Activated naive CD8-positive, alpha-beta T cell treated with anti-CD3 and anti-CD28 coated beads, Interleukin-2, amount 50 U/mL, for 24 hours (primary cell): ENCODE results near the gene NUTF2.

Experiments used
- ATAC-seq: fragments of 150-1000 bp; cut with Tn5 transposase; one replicate; pipeline ENCODE4 v1.10.0; 2021
- DNase-seq: peaks from one replicate; pipeline ENCODE4 v3.0.0; 2021
- H3K27ac Mint-ChIP-seq: one replicate; pipeline ENCODE4 v1.8.0; 2021; ENCODE audit warnings: mild to moderate bottlenecking, mixed read lengths
- H3K27me3 Mint-ChIP-seq: one replicate; pipeline ENCODE4 v1.8.0; 2021; ENCODE audit warnings: mixed read lengths
- H3K36me3 Mint-ChIP-seq: one replicate; pipeline ENCODE4 v1.8.0; 2021; ENCODE audit warnings: low read depth, mixed read lengths
- H3K4me1 Mint-ChIP-seq: one replicate; pipeline ENCODE4 v1.8.0; 2021; ENCODE audit warnings: mixed read lengths
- H3K4me3 Mint-ChIP-seq: one replicate; pipeline ENCODE4 v1.8.0; 2021; ENCODE audit warnings: mild to moderate bottlenecking, moderate library complexity, mixed read lengths
- H3K9me3 Mint-ChIP-seq: one replicate; pipeline ENCODE4 v1.8.0; 2021; ENCODE audit warnings: mixed read lengths

NUTF2 gene

GRCh38 chr16:67864594-67864993, 17.9 kb downstream of the NUTF2 start:
- Mint-ChIP-seq H3K4me1 (peaks cover 6% of the 10 kb centered on the region), H3K36me3 (peaks cover 30% of the 10 kb centered on the region), H3K9me3 (no peaks in the 10 kb centered on the region), H3K4me3 (no peak overlapping the region), H3K27me3 (no peaks in the 10 kb centered on the region), H3K27ac (no peak overlapping the region)
- no peak for ATAC-seq
- no peak for DNase-seq

- Mint-ChIP-seq H3K4me1 (peaks cover 6% of the 10 kb centered on the region), H3K4me3 (no peak overlapping the region), H3K9me3 (no peaks in the 10 kb centered on the region), H3K36me3 (peaks cover 32% of the 10 kb centered on the region), H3K27ac (peak overlapping the region; percentile 52), H3K27me3 (no peaks in the 10 kb centered on the region)
- DNase-seq (no peak), ATAC-seq (no peak)
These were observed 18.6 kb downstream of the NUTF2 start for GRCh38 chr16:67865318-67865717.

DNA sequence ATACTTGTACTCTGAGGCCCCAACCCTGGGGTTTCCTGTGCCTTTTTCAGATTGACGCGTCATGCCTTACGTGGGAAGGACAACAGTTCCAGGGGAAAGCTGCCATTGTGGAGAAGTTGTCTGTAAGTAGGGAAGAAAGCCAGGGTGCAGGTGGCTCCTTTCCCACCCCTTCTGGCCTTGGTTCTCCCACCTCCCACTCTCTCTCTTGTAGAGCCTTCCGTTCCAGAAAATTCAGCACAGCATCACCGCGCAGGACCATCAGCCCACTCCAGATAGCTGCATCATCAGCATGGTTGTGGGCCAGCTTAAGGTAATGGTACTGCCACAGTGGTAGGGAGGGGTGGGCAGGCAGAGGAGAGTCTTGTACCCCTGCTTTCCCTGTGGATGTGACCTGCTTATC, 21.6 kb downstream of the NUTF2 start:
- no peak for DNase-seq

DNA sequence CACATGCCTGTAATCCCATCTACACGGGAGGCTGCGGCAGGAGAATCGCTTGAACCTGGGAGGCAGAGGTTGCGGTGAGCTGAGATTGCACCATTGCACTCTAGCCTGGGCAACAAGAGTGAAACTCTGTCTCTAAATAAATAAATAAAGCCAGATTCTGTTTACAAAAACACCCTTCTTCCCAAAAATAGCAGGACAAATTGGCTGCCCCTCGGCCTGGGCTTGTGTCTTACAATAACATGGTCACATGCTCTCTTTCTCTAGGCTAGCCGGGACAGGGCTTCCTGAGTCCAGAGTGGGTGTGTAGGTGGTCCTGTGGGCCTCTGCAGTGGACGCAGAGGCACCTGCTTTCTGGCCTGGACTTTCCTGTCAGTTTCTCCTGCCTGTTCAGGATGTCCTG, 22.9 kb downstream of the NUTF2 start:
- no peak overlapping the region for H3K4me3 Mint-ChIP-seq
- DNase-seq (no peak), ATAC-seq (no peak)
- no peaks in the 10 kb centered on the region for H3K27me3 Mint-ChIP-seq
- no peaks in the 10 kb centered on the region for H3K9me3 Mint-ChIP-seq
- no peak overlapping the region for H3K27ac Mint-ChIP-seq
- peaks cover 17% of the 10 kb centered on the region for H3K4me1 Mint-ChIP-seq
- peaks cover 24% of the 10 kb centered on the region for H3K36me3 Mint-ChIP-seq

More for the DNA sequence above, 21.6 kb downstream of the NUTF2 start:
- no peaks in the 10 kb centered on the region for H3K27me3 Mint-ChIP-seq
- ATAC-seq, result no peak
- H3K4me1 Mint-ChIP-seq, result peaks cover 7% of the 10 kb centered on the region
- no peaks in the 10 kb centered on the region for H3K9me3 Mint-ChIP-seq
- H3K36me3 Mint-ChIP-seq, result peaks cover 25% of the 10 kb centered on the region
- H3K4me3 Mint-ChIP-seq, result no peak overlapping the region
- H3K27ac Mint-ChIP-seq, result no peak overlapping the region

DNA sequence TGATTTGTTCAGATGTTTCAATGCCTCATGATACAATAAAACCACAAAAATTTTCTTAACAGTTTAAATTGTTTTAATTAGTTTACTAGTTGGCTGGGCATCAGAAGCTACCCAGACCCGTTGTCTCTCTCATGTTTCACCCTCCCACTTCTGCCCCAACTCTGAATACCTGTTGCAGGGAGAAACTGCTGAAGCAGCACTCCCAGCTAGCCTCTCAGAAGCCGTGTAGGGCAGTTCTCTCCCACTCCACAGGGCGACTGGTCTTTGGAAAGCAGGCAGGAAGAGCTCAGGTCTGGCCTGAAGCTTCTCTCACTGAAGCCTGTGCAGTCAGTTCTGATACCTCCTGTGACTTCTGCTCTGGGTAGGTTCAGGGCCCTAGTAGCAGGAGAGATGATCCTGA, 24.5 kb downstream of the NUTF2 start:
- ATAC-seq, result no peak
- DNase-seq, result no peak
- Mint-ChIP-seq H3K9me3 (no peaks in the 10 kb centered on the region), H3K4me3 (no peak overlapping the region), H3K27ac (no peak overlapping the region), H3K4me1 (peaks cover 25% of the 10 kb centered on the region), H3K27me3 (no peaks in the 10 kb centered on the region), H3K36me3 (peaks cover 14% of the 10 kb centered on the region)

GRCh38 chr16:67872131-67872630, 25.4 kb downstream of the NUTF2 start:
- peaks cover 25% of the 10 kb centered on the region for H3K4me1 Mint-ChIP-seq
- ATAC-seq (no peak), DNase-seq (no peak)
- peaks cover 11% of the 10 kb centered on the region for H3K36me3 Mint-ChIP-seq
- no peaks in the 10 kb centered on the region for H3K27me3 Mint-ChIP-seq
- H3K9me3 Mint-ChIP-seq, result no peaks in the 10 kb centered on the region
- H3K27ac Mint-ChIP-seq, result peak overlapping the region; percentile 72
- H3K4me3 Mint-ChIP-seq, result peak overlapping the region; percentile 83

DNA sequence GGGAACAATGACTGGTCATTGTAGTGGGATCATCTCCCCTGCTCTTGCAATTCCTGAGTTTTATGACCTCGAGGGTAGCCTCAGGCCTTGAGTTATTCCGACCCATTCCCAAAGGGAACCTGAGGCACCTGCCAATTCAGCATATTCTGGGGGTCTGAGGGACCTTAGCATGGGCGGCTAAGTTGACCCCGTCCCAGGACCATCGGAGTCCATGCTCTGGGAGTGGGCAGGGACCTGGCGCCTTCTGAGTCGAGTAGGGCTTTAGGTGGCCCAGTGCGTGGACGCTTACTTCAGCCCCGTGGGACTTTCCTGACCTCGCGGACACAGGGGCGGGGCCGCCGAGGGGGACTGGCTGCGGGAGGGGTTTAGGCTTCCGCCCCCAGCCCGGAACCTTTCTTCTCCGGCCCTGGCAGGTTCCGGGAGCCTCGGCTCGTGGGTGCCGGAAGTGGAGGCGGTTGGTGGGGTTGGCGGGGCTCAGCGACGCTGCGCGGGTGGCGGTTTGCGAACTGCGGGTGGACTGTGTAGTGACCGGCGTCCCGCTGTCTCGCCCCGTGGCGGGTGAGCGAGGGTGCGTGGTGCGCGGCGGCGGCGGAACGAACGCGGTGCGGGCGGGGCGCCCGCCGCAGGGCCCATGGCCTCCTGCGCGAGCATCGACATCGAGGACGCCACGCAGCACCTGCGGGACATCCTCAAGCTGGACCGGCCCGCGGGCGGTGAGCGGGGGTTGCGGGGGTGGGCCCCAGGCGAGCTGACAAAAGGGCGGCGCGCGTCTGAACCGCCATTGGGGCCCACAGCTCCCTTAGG, 26.1 kb downstream of the NUTF2 start, which contains the start of gene EDC4:
EDC4 (plus strand) TSS at position 422 of the 804 bp plus-strand sequence; CDS start at position 632, 210 bp downstream.
- peak; percentile 91 for ATAC-seq
- Mint-ChIP-seq H3K4me3 (peak within 1 kb of the TSS; percentile 83), H3K36me3 (peaks cover 16% of the 10 kb centered on the region), H3K27me3 (no peaks in the 10 kb centered on the region), H3K27ac (peak within 1 kb of the TSS; percentile 87), H3K9me3 (no peaks in the 10 kb centered on the region), H3K4me1 (peaks cover 25% of the 10 kb centered on the region)
- peak; percentile 92 for DNase-seq

DNA sequence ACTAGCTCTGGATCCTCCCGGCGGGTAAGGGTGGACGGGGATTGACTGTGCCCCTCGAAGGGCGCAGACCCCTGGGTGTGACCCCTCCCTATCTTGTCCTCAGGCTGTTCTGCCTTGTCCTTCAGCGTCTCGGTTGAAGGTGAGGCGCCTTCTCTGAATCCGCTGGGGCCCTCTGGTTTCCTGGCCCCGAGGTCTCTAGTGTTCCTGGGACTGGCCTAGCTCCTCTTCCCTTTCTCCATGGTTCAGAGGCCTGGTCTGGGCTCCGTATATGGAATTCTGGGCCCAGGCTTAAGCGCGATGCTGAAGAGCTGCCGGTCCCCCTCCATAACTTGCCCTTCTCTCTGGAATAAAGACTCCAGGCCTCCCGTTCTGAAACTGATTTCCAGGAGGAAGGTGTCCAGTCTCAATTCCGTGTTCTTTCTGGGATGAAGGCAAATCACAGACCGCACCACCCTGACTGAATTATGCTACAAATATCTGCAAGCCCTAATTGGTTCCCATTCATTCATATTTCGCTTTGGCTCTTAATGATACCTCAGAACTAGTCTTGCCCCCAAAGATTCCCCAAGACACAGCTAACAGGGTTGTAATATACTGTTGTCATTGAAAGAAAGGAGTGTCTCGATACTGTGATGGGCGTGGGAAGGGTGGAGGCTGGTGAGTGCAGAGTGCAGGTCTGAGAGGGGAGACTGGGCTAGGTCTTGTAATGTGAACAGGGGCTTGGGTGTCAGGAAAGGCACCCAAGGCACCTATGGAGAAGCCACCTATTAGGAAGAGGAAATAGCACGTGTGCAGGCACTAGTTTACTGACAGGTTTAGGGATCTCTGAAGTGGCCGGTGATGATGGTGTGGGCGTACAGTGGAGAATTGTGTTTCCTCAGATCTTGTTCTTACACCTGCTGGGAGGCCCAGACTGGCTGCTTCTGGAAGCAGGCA, 27.0 kb downstream of the NUTF2 start:
- H3K9me3 Mint-ChIP-seq, result no peaks in the 10 kb centered on the region
- H3K27ac Mint-ChIP-seq, result peak overlapping the region; percentile 87
- peak; percentile 8 for DNase-seq
- no peak for ATAC-seq
- no peaks in the 10 kb centered on the region for H3K27me3 Mint-ChIP-seq
- peaks cover 25% of the 10 kb centered on the region for H3K4me1 Mint-ChIP-seq
- peak overlapping the region; percentile 83 for H3K4me3 Mint-ChIP-seq
- H3K36me3 Mint-ChIP-seq, result peaks cover 20% of the 10 kb centered on the region

GRCh38 chr16:67874372-67874771, 27.6 kb downstream of the NUTF2 start:
- DNase-seq, result no peak
- Mint-ChIP-seq H3K4me3 (peak overlapping the region; percentile 83), H3K27me3 (no peaks in the 10 kb centered on the region), H3K9me3 (no peaks in the 10 kb centered on the region), H3K36me3 (peaks cover 21% of the 10 kb centered on the region), H3K27ac (peak overlapping the region; percentile 87), H3K4me1 (peaks cover 25% of the 10 kb centered on the region)
- ATAC-seq, result no peak

DNA sequence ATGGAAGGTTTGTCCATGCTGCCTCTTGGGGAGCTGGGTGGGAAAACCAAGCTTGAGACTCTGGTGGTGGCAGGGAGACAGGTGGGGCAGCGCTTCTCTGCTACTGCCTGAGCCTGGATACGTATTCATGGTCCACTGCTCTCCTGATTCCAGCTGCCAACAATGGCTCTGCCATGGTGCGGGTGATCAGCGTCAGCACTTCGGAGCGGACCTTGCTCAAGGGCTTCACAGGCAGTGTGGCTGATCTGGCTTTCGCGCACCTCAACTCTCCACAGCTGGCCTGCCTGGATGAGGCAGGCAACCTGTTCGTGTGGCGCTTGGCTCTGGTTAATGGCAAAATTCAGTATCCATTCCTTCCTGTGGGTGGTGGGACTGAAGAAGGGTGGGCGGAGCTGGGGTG, 30.3 kb downstream of the NUTF2 start:
- Mint-ChIP-seq H3K27ac (no peak overlapping the region), H3K36me3 (peaks cover 13% of the 10 kb centered on the region), H3K4me1 (peaks cover 25% of the 10 kb centered on the region), H3K27me3 (no peaks in the 10 kb centered on the region), H3K4me3 (no peak overlapping the region), H3K9me3 (no peaks in the 10 kb centered on the region)
- ATAC-seq (no peak), DNase-seq (no peak)

GRCh38 chr16:67878232-67878631, 31.5 kb downstream of the NUTF2 start:
- DNase-seq (no peak), ATAC-seq (no peak)
- no peaks in the 10 kb centered on the region for H3K27me3 Mint-ChIP-seq
- H3K4me1 Mint-ChIP-seq, result peaks cover 20% of the 10 kb centered on the region
- H3K36me3 Mint-ChIP-seq, result peaks cover 15% of the 10 kb centered on the region
- H3K9me3 Mint-ChIP-seq, result no peaks in the 10 kb centered on the region
- H3K27ac Mint-ChIP-seq, result no peak overlapping the region
- no peak overlapping the region for H3K4me3 Mint-ChIP-seq

DNA sequence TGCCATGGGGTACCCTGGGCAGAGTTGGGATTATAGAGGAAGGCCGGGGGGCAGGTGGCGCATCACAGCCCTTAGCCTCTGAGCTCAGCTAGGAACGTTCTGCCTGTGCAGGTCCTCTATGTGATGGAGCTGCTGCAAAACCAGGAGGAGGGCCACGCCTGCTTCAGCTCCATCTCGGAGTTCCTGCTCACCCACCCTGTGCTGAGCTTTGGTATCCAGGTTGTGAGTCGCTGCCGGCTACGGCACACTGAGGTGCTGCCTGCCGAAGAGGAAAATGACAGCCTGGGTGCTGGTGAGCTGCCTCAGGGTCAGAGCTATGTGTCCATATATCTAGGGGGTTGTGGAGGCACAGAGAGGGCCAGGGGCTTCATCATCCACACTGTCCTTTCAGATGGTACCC, 32.1 kb downstream of the NUTF2 start:
- Mint-ChIP-seq H3K4me1 (peaks cover 17% of the 10 kb centered on the region), H3K27me3 (no peaks in the 10 kb centered on the region), H3K36me3 (peaks cover 15% of the 10 kb centered on the region), H3K4me3 (no peak overlapping the region), H3K27ac (no peak overlapping the region), H3K9me3 (no peaks in the 10 kb centered on the region)
- DNase-seq (no peak), ATAC-seq (no peak)

DNA sequence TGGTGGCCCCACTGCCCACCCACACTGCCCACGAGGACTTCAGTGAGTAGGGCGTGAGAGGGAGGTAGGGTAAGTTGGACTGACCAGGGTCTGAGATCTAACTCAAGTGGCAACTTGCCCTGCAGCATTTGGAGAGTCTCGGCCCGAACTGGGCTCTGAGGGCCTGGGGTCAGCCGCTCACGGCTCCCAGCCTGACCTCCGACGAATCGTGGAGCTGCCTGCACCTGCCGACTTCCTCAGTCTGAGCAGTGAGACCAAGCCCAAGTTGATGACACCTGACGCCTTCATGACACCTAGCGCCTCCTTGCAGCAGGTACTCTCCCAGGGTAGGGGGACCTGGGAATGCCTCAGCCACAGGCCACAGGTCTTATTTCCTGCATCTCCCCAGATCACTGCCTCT, 32.7 kb downstream of the NUTF2 start:
- H3K27ac Mint-ChIP-seq, result no peak overlapping the region
- ATAC-seq, result no peak
- no peaks in the 10 kb centered on the region for H3K27me3 Mint-ChIP-seq
- DNase-seq, result no peak
- H3K4me1 Mint-ChIP-seq, result peaks cover 11% of the 10 kb centered on the region
- peaks cover 17% of the 10 kb centered on the region for H3K36me3 Mint-ChIP-seq
- no peak overlapping the region for H3K4me3 Mint-ChIP-seq
- no peaks in the 10 kb centered on the region for H3K9me3 Mint-ChIP-seq

DNA sequence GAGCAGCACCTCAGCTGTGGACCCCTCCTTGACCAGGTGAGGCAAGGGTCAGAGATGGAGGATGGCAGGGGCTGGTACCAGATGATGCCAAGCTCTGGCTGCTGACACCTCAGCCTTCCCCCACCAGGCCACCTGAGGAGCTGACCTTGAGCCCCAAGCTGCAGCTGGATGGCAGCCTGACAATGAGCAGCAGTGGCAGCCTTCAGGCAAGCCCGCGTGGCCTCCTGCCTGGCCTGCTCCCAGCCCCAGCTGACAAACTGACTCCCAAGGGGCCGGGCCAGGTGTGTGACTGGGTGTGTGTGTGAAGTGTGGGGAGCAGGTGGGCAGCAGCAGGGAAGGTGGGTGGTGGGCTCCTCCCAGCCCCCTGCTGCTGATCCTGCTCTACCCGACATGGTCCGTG, 33.2 kb downstream of the NUTF2 start:
- Mint-ChIP-seq H3K27me3 (no peaks in the 10 kb centered on the region), H3K36me3 (peaks cover 18% of the 10 kb centered on the region), H3K27ac (no peak overlapping the region), H3K9me3 (no peaks in the 10 kb centered on the region), H3K4me3 (no peak overlapping the region), H3K4me1 (peaks cover 7% of the 10 kb centered on the region)
- ATAC-seq, result no peak
- no peak for DNase-seq
